GM23338 (cell line): Measurements from ENCODE around the gene LGALS1. TPM values are rescaled to one million over a fixed set of nuclear protein-coding genes. Genes with fewer than 3 reads are reported as not detected.

Experiments used
- ATAC-seq: fragments of 200-7000 bp; cut with Tn5 transposase; 3 replicates; pipeline ENCODE4 v1.9.1; 2020
- DNase-seq: peaks from one replicate; pipeline ENCODE4 v3.0.0-alpha.2; 2015; ENCODE audit warnings: low spot score
- H2AFZ ChIP-seq: fragments of 200-600 bp; sonication (generic); 2 replicates; pipeline ENCODE4 v1.8.0; 2016; ENCODE audit warnings: antibody characterized with exemption, mild to moderate bottlenecking, moderate library complexity
- H3F3A ChIP-seq: fragments of 200-600 bp; sonication (generic); replicated peaks from 2 replicates; pipeline ENCODE4 v1.8.0; 2017; ENCODE audit warnings: antibody characterized with exemption, mixed run types, low read depth
- H3K27ac ChIP-seq: fragments of 200-600 bp; sonication (generic); 2 replicates; pipeline ENCODE4 v1.6.1; 2016; ENCODE audit warnings: low read depth
- H3K27me3 ChIP-seq: fragments of 200-600 bp; sonication (generic); 2 replicates; pipeline ENCODE4 v1.8.0; 2016; ENCODE audit warnings: mild to moderate bottlenecking, mixed run types, moderate library complexity; ENCODE audit not compliant: insufficient read depth
- H3K36me3 ChIP-seq: fragments of 200-600 bp; sonication (generic); 2 replicates; pipeline ENCODE4 v1.8.0; 2016; ENCODE audit warnings: mild to moderate bottlenecking; ENCODE audit not compliant: insufficient read depth
- H3K4me1 ChIP-seq: fragments of 200-600 bp; sonication (generic); 2 replicates; pipeline ENCODE4 v1.8.0; 2016; ENCODE audit warnings: mild to moderate bottlenecking, moderate library complexity; ENCODE audit not compliant: insufficient read depth
- H3K4me2 ChIP-seq: fragments of 200-600 bp; sonication (generic); 2 replicates; pipeline ENCODE4 v1.7.1; 2017; ENCODE audit warnings: mixed run types
- H3K4me3 ChIP-seq: fragments of 200-600 bp; sonication (generic); 2 replicates; pipeline ENCODE4 v1.6.1; 2016; ENCODE audit warnings: mixed run types
- H3K79me2 ChIP-seq: fragments of 200-600 bp; sonication (generic); replicated peaks from 2 replicates; pipeline ENCODE4 v1.8.0; 2017; ENCODE audit warnings: mild to moderate bottlenecking; ENCODE audit not compliant: insufficient read depth
- H3K9me2 ChIP-seq: fragments of 200-600 bp; sonication (generic); 2 replicates; pipeline ENCODE4 v1.8.0; 2017; ENCODE audit not compliant: insufficient read depth
- H4K20me1 ChIP-seq: fragments of 200-600 bp; sonication (generic); replicated peaks from 2 replicates; pipeline ENCODE4 v1.8.0; 2017; ENCODE audit warnings: mild to moderate bottlenecking; ENCODE audit not compliant: insufficient read depth
- H3K27ac Mint-ChIP-seq: 2 replicates; pipeline ENCODE4 v1.8.0; 2020; ENCODE audit warnings: inconsistent platforms, mild to moderate bottlenecking, moderate library complexity, mixed read lengths
- H3K27me3 Mint-ChIP-seq: 3 replicates; pipeline ENCODE4 v1.8.0; 2022; ENCODE audit warnings: low read depth, mild to moderate bottlenecking, moderate library complexity, mixed read lengths, inconsistent platforms; ENCODE audit not compliant: insufficient read depth, poor library complexity
- H3K36me3 Mint-ChIP-seq: 3 replicates; pipeline ENCODE4 v1.8.0; 2021; ENCODE audit warnings: low read depth, mild to moderate bottlenecking, inconsistent platforms, moderate library complexity, mixed read lengths
- H3K4me1 Mint-ChIP-seq: 3 replicates; pipeline ENCODE4 v1.8.0; 2020; ENCODE audit warnings: mild to moderate bottlenecking, inconsistent platforms, mixed read lengths
- H3K4me3 Mint-ChIP-seq: 3 replicates; pipeline ENCODE4 v1.8.0; 2021; ENCODE audit warnings: moderate library complexity, mild to moderate bottlenecking, inconsistent platforms, mixed read lengths
- H3K9me3 Mint-ChIP-seq: 3 replicates; pipeline ENCODE4 v1.8.0; 2020; ENCODE audit warnings: moderate library complexity, mild to moderate bottlenecking, inconsistent platforms, mixed read lengths
- CREB1 ChIP-seq: fragments of 250-450 bp; sonication (Bioruptor Pico); IDR thresholded peaks from 2 replicates; pipeline ENCODE4 v1.5.0; 2020; ENCODE audit warnings: low read depth, mild to moderate bottlenecking, moderate library complexity
- CTCF ChIP-seq, 2 experiments: fragments of 200-600 bp in 1 of 2; sonication (generic) in 1 of 2; conservative IDR thresholded peaks; 2 replicates each; pipeline versions ENCODE4 v1.5.1 to v1.6.1; 2016 to 2017; ENCODE audit warnings: antibody characterized with exemption in 2 of 2, low read depth in 2 of 2, mild to moderate bottlenecking in 2 of 2, moderate library complexity in 1 of 2
- ETS1 ChIP-seq: IDR thresholded peaks from 2 replicates; pipeline ENCODE4 v1.6.1; 2016; ENCODE audit warnings: antibody characterized with exemption
- EZH2 ChIP-seq: fragments of 200-600 bp; sonication (generic); IDR thresholded peaks from one replicate; pipeline ENCODE4 v1.8.0; 2017; ENCODE audit warnings: antibody characterized with exemption, mild to moderate bottlenecking, low read depth; ENCODE audit not compliant: unreplicated experiment
- EZH2phosphoT487 ChIP-seq: fragments of 200-600 bp; sonication (generic); IDR thresholded peaks from one replicate; pipeline ENCODE4 v1.8.1; 2018; ENCODE audit warnings: antibody characterized with exemption; ENCODE audit not compliant: unreplicated experiment
- JUNB ChIP-seq: IDR thresholded peaks from one replicate; pipeline ENCODE4 v1.6.1; 2016; ENCODE audit warnings: antibody characterized with exemption; ENCODE audit not compliant: unreplicated experiment
- NANOG ChIP-seq: IDR thresholded peaks from 2 replicates; pipeline ENCODE4 v1.6.1; 2016; ENCODE audit warnings: antibody characterized with exemption, borderline replicate concordance
- POLR2AphosphoS5 ChIP-seq: IDR thresholded peaks from 2 replicates; pipeline ENCODE4 v1.6.1; 2016; ENCODE audit warnings: antibody characterized with exemption, low read depth
- REST ChIP-seq: IDR thresholded peaks from one replicate; pipeline ENCODE4 v1.6.1; 2018; ENCODE audit warnings: antibody characterized with exemption; ENCODE audit not compliant: unreplicated experiment
- STAT1 ChIP-seq: IDR thresholded peaks from one replicate; pipeline ENCODE4 v1.6.1; 2016; ENCODE audit warnings: antibody characterized with exemption; ENCODE audit not compliant: unreplicated experiment
- ZNF114 ChIP-seq: fragments of 250-450 bp; sonication (Bioruptor Pico); IDR thresholded peaks from 2 replicates; pipeline ENCODE4 v1.5.0; 2020; ENCODE audit warnings: mild to moderate bottlenecking, moderate library complexity
- ZNF331 ChIP-seq: fragments of 250-450 bp; sonication (Bioruptor Pico); IDR thresholded peaks from 2 replicates; pipeline ENCODE4 v1.5.0; 2020; ENCODE audit warnings: low read depth, mild to moderate bottlenecking, moderate library complexity
- polyA plus RNA-seq: library from polyadenylated mRNA; unstranded; fragments of >200 nt; fragmentation: Nextera tagmentation; extraction: Ambion mirVana; gene quantifications from 2 replicates; pipeline ENCODE4 v1.2.1, GENCODE V29; 2016
- total RNA-seq: library from RNA; depleted of rRNA; stranded (reverse); fragments of >200 nt; shearing (Covaris generic); gene quantifications from 2 replicates; pipeline ENCODE4 v1.2.3, GENCODE V29; 2014
- TF ChIP-seq, protein P1 (sequence below): fragments of 250-450 bp; sonication (Bioruptor Pico); IDR thresholded peaks from 2 replicates; pipeline ENCODE4 v1.5.0; 2020; ENCODE audit warnings: mild to moderate bottlenecking, moderate library complexity

LGALS1 gene
- total and polyA plus RNA-seq, 2 experiments from 2014 or later = 31.2 to 62.5 TPM

DNA sequence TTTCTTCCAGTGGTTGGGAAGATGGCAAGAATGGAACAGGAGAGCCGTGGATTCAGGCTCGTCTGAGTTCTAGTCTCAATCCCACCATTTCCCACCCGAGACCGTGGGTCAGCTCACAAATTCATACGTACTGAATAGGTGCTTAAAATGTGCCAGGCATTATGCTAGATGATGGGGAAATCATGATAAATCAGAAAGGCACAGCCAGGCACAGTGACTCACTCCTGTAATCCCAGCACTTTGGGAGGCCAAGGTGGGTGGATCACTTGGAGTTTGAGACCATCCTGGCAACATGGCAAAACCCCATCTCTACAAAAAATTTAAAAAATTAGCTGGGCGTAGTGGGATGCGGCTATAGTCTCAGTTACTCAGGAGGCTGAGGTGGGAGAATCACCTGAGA, 28.5 kb downstream of the LGALS1 start:
- no peaks in the 10 kb centered on the region; the same call in 1 of the 2 replicates for H4K20me1 ChIP-seq
- no peaks in the 10 kb centered on the region; the same call in 1 of the 2 replicates for H3F3A ChIP-seq
- TF ChIP-seq JUNB (no peak), ETS1 (no peak), EZH2phosphoT487 (no peak), CTCF (conservative IDR thresholded peaks at IDR 0.05; ENCODE audit: low read depth in 2 of 2) (no peak), ZNF331 (no peak), EZH2 (no peak), STAT1 (no peak), REST (no peak), POLR2AphosphoS5 (no peak), NANOG (no peak), ZNF114 (CRISPR knock-in tag) (no peak), CREB1 (CRISPR knock-in tag) (no peak)
- TF ChIP-seq, protein P1, sequence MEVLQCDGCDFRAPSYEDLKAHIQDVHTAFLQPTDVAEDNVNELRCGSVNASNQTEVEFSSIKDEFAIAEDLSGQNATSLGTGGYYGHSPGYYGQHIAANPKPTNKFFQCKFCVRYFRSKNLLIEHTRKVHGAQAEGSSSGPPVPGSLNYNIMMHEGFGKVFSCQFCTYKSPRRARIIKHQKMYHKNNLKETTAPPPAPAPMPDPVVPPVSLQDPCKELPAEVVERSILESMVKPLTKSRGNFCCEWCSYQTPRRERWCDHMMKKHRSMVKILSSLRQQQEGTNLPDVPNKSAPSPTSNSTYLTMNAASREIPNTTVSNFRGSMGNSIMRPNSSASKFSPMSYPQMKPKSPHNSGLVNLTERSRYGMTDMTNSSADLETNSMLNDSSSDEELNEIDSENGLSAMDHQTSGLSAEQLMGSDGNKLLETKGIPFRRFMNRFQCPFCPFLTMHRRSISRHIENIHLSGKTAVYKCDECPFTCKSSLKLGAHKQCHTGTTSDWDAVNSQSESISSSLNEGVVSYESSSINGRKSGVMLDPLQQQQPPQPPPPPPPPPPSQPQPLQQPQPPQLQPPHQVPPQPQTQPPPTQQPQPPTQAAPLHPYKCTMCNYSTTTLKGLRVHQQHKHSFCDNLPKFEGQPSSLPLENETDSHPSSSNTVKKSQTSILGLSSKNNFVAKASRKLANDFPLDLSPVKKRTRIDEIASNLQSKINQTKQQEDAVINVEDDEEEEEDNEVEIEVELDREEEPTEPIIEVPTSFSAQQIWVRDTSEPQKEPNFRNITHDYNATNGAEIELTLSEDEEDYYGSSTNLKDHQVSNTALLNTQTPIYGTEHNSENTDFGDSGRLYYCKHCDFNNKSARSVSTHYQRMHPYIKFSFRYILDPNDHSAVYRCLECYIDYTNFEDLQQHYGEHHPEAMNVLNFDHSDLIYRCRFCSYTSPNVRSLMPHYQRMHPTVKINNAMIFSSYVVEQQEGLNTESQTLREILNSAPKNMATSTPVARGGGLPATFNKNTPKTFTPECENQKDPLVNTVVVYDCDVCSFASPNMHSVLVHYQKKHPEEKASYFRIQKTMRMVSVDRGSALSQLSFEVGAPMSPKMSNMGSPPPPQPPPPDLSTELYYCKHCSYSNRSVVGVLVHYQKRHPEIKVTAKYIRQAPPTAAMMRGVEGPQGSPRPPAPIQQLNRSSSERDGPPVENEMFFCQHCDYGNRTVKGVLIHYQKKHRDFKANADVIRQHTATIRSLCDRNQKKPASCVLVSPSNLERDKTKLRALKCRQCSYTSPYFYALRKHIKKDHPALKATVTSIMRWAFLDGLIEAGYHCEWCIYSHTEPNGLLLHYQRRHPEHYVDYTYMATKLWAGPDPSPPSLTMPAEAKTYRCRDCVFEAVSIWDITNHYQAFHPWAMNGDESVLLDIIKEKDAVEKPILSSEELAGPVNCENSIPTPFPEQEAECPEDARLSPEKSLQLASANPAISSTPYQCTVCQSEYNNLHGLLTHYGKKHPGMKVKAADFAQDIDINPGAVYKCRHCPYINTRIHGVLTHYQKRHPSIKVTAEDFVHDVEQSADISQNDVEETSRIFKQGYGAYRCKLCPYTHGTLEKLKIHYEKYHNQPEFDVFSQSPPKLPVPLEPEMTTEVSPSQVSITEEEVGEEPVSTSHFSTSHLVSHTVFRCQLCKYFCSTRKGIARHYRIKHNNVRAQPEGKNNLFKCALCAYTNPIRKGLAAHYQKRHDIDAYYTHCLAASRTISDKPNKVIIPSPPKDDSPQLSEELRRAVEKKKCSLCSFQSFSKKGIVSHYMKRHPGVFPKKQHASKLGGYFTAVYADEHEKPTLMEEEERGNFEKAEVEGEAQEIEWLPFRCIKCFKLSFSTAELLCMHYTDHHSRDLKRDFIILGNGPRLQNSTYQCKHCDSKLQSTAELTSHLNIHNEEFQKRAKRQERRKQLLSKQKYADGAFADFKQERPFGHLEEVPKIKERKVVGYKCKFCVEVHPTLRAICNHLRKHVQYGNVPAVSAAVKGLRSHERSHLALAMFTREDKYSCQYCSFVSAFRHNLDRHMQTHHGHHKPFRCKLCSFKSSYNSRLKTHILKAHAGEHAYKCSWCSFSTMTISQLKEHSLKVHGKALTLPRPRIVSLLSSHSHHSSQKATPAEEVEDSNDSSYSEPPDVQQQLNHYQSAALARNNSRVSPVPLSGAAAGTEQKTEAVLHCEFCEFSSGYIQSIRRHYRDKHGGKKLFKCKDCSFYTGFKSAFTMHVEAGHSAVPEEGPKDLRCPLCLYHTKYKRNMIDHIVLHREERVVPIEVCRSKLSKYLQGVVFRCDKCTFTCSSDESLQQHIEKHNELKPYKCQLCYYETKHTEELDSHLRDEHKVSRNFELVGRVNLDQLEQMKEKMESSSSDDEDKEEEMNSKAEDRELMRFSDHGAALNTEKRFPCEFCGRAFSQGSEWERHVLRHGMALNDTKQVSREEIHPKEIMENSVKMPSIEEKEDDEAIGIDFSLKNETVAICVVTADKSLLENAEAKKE (CRISPR knock-in tag) = no peak
- Mint-ChIP-seq H3K27me3 (peaks cover 11% of the 10 kb centered on the region), H3K4me3 (no peak overlapping the region), H3K9me3 (no peaks in the 10 kb centered on the region), H3K4me1 (peaks cover 4% of the 10 kb centered on the region), H3K36me3 (peaks cover 58% of the 10 kb centered on the region), H3K27ac (no peak overlapping the region)
- no peak for DNase-seq
- H3K27me3 ChIP-seq = no peaks in the 10 kb centered on the region
- no peak overlapping the region for H3K4me2 ChIP-seq
- no peak overlapping the region for H3K4me3 ChIP-seq
- H3K9me2 ChIP-seq = no peaks in the 10 kb centered on the region
- no peak for ATAC-seq
- H3K4me1 ChIP-seq = no peaks in the 10 kb centered on the region
- no peak overlapping the region for H2AFZ ChIP-seq
- no peaks in the 10 kb centered on the region for H3K79me2 ChIP-seq
- peaks cover 23% of the 10 kb centered on the region; the same call in 1 of the 2 replicates for H3K36me3 ChIP-seq
- H3K27ac ChIP-seq = no peak overlapping the region
